GM12875 (cell line): ENCODE measurements around the gene NEUROD6.

Experiments
- H3K4me3 ChIP-seq: one replicate; pipeline ENCODE4 v1.5.1; 2011; ENCODE audit warnings: low read depth, low read length, control low read depth
- TF ChIP-seq, protein P1 (sequence below): IDR thresholded peaks from 2 replicates; pipeline ENCODE4 v1.5.1; 2011; ENCODE audit warnings: low read depth, mild to moderate bottlenecking, control low read depth, inconsistent platforms, low read length, moderate library complexity, borderline replicate concordance; ENCODE audit not compliant: insufficient read depth

NEUROD6 gene

DNA sequence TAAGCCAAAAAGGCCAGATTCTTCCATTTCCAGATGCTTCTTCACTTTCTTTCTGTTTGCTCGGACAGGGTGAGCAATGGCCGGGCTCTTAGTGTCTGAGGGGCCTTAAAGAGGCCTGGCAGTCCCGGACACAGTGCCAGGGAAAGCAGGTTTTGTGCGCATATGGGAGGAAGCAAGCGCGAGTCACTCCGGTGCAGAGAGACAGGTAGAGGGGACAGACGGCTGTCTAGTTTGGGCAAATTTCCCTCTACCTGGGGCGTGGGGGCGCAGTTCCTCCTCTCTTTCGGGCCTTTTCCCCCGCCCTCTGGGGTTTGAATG, 4.7 kb downstream of the NEUROD6 start:
- TF ChIP-seq, protein P1, sequence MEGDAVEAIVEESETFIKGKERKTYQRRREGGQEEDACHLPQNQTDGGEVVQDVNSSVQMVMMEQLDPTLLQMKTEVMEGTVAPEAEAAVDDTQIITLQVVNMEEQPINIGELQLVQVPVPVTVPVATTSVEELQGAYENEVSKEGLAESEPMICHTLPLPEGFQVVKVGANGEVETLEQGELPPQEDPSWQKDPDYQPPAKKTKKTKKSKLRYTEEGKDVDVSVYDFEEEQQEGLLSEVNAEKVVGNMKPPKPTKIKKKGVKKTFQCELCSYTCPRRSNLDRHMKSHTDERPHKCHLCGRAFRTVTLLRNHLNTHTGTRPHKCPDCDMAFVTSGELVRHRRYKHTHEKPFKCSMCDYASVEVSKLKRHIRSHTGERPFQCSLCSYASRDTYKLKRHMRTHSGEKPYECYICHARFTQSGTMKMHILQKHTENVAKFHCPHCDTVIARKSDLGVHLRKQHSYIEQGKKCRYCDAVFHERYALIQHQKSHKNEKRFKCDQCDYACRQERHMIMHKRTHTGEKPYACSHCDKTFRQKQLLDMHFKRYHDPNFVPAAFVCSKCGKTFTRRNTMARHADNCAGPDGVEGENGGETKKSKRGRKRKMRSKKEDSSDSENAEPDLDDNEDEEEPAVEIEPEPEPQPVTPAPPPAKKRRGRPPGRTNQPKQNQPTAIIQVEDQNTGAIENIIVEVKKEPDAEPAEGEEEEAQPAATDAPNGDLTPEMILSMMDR, result no peak
- no peak overlapping the region for H3K4me3 ChIP-seq

DNA sequence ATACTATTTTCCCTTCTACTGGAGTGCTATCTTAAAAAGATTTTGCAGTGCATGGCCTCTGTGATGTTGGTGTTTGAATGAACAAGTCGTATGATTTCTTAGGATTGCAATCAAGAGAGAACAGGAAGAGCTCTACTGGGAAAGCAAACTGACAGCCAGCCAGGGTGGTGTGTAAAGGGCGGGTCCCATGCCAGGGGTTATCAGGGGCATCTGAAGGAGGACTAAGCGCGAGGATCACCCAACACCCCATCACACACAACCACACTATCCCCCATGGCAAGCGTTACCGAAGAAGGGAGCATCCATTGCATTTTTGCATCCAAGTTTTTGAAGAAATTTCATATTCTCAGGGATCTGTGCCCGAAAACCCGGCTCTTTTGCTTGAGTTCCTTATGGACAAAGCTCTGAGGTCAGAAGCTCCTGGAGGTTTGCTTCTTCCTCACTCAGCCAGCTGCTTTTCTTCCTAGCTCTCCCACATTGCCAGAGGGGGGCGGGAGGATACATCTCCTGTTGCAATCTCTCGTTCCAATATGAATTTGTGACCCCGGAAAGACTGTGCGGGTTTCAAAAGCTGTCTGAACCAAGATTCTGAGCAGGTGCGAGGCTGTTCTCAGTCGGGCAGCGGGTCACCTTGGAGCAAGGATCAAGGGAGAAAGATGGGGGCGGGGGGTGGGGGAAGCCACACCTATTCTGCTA, 5.2 kb downstream of the NEUROD6 start:
- no peak overlapping the region for H3K4me3 ChIP-seq
- TF ChIP-seq, protein P1, result no peak

DNA sequence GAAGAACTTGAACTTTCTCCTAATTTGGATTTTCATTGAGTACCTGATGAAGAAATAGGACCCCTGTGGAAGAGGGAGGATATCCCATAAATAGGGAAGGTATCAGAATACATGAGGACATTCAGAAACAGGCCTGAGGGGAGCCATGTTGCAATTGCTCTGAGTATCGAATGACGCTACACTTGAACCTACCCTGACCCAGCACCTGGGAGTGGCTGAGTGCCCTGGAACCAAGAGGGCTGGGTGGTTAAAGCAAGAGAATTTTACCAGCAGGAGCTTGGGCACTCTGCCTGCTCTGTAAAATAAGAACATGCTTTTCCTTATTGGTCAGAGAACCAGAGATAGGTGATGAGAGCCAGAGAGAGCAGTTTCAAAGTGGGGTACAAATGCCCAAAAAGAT, 7.2 kb downstream of the NEUROD6 start:
- H3K4me3 ChIP-seq, result no peak overlapping the region
- TF ChIP-seq, protein P1, result no peak

DNA sequence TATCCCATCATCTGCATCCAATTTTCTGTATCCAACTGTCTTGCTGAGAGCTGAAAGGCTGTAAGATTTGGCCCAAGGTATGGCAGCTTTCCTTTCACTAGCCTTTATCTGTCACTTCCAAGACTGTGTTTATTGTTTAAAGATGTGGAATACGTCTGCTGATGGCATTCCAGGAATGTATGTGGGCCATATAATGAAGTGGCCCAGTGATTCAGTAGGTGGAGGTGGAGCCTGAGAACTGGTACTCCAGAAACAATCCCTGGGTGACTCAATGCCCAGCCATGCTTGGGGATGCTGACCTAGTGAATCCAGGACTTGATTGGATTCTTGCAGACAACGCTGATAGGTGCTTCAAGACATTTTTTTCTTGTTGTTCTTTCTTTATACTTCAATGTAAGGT, 13.5 kb downstream of the NEUROD6 start:
- TF ChIP-seq, protein P1, result no peak
- H3K4me3 ChIP-seq, result no peak overlapping the region

DNA sequence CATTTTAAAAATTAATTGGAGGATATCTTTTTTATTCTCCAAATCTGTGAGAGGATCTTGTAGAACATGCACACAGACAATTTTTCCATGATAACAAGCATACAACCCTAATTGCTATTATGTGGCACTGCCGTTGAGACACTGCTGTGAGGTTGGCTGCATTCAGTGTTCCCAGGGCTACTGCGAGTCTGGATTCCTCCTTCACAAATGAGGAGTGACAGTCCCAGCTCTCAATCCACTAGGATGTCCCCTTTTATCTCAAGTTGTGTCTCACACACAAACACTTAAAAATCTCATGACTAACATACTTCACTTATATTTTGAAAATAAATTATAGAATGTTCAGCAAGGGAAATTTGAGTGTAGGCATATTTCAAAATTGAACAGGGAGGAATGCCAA, 14.1 kb downstream of the NEUROD6 start:
- H3K4me3 ChIP-seq, result no peak overlapping the region
- TF ChIP-seq, protein P1, result no peak

DNA sequence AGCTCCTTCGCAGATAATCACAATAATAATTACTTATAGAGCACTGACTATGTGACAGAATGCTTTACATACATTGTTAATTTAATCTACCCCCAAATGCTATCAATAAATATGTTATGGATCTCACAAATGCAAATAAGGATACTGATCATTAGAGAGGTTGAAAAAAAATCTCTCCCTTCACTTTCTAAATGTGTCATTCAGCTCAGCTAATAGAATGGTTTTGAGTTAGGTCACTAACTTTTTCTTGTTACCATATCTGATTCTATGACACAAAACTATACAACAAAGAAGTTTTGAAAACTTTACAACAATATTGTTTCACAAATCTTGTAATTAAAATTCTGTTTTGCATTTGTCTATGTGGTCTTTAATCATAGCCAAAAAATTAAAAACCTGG, 17.4 kb downstream of the NEUROD6 start:
- no peak overlapping the region for H3K4me3 ChIP-seq
- TF ChIP-seq, protein P1, result no peak

DNA sequence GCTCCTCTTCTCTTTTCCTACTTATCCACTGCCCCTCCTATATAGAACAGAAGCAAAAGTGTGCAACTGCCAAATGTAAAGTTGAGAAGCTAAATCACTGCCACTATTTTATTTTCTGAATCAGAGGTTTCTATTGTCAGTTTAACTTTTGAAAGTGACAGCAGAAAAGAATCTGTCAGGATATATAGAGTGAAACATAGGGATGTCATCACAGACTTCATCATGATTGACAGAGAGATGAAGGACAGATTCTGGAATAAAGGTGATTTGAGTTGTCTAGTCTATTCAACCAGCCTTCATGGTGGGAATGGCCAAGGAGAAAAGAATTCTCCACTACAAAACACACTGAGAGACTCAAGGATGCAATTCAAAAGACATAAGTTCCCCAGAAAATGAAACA, 19.9 kb downstream of the NEUROD6 start:
- TF ChIP-seq, protein P1, result no peak
- no peak overlapping the region for H3K4me3 ChIP-seq
